ENCODE results near the gene ISG15.

DNA sequence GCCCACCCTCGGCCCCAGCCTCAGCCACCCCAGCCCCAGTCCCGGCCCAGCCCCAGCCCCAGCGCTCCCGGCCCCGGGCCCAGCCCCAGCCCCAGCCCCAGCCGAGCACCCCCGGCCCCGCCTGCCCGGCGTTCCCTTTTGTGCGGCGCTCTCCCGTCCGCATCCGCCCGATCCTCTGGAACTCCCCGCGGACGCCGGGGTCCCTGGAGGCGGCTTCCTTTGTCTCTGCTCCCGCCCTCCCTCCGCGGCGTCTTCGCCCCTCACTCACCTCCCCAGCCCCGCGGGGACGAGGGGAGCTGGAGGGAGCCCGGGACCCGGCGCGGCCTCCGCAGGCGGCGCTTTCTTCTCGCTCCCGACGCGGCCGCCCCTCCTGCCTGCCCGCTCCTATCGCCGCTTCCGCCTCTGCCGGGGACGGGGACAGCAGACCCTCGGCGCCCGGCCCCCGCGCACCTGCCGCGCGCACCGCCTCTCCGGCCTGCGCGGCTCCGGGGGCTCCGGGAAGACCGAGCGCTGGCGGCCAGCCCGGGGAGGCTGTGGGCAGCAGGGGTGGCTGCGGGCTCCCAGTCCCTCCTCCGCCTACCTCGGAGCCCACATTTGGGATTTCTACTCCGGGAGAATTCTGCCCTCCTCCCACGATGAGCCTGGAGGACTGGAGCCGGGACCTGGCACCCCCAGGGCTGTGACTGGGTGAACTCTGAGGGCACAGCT lies 20.6 kb downstream of the ISG15 start:
- TF ChIP-seq, protein P1, sequence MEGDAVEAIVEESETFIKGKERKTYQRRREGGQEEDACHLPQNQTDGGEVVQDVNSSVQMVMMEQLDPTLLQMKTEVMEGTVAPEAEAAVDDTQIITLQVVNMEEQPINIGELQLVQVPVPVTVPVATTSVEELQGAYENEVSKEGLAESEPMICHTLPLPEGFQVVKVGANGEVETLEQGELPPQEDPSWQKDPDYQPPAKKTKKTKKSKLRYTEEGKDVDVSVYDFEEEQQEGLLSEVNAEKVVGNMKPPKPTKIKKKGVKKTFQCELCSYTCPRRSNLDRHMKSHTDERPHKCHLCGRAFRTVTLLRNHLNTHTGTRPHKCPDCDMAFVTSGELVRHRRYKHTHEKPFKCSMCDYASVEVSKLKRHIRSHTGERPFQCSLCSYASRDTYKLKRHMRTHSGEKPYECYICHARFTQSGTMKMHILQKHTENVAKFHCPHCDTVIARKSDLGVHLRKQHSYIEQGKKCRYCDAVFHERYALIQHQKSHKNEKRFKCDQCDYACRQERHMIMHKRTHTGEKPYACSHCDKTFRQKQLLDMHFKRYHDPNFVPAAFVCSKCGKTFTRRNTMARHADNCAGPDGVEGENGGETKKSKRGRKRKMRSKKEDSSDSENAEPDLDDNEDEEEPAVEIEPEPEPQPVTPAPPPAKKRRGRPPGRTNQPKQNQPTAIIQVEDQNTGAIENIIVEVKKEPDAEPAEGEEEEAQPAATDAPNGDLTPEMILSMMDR (conservative IDR thresholded peaks at IDR 0.05), result no peak
- no peak for TF ChIP-seq ZFX (IDR thresholded peaks at IDR 0.05)

Data from C4-2B (cell line).